Stimulated activated CD4-positive, alpha-beta T cell treated with anti-CD3 and anti-CD28 coated beads, Interleukin-2, amount 100 ng/mL, for 4 hours (primary cell): ENCODE data around the gene NR2F1-AS1.

Source experiments
- DNase-seq: peaks from one replicate; pipeline ENCODE4 v3.0.0-alpha.2; 2020; ENCODE audit warnings: low read depth

Gene NR2F1-AS1

GRCh38 chr5:93603078-93603792, 22.2 kb upstream of the NR2F1-AS1 start:
- no peak for DNase-seq

- DNase-seq = no peak
These were observed 21.4 kb upstream of the NR2F1-AS1 start for GRCh38 chr5:93602241-93603077.

GRCh38 chr5:93601802-93602155, 20.8 kb upstream of the NR2F1-AS1 start:
- DNase-seq = no peak

GRCh38 chr5:93601071-93601801, 20.2 kb upstream of the NR2F1-AS1 start:
- DNase-seq = no peak

GRCh38 chr5:93600409-93601070, 19.5 kb upstream of the NR2F1-AS1 start:
- DNase-seq = no peak

- no peak for DNase-seq
These were observed 18.5 kb upstream of the NR2F1-AS1 start for GRCh38 chr5:93599399-93600120.

- no peak for DNase-seq
These were observed 18.0 kb upstream of the NR2F1-AS1 start for GRCh38 chr5:93599001-93599379.

- no peak for DNase-seq
These were observed 17.3 kb upstream of the NR2F1-AS1 start for GRCh38 chr5:93598091-93599000.

GRCh38 chr5:93596676-93597490, 15.9 kb upstream of the NR2F1-AS1 start:
- DNase-seq = no peak

- no peak for DNase-seq
These were observed 15.3 kb upstream of the NR2F1-AS1 start for GRCh38 chr5:93596310-93596675.

- no peak for DNase-seq
These were observed 14.6 kb upstream of the NR2F1-AS1 start for GRCh38 chr5:93595420-93596147.

- no peak for DNase-seq
These were observed 13.8 kb upstream of the NR2F1-AS1 start for GRCh38 chr5:93594591-93595419.

GRCh38 chr5:93593476-93594131, 12.6 kb upstream of the NR2F1-AS1 start:
- no peak for DNase-seq

GRCh38 chr5:93592883-93593282, 11.9 kb upstream of the NR2F1-AS1 start:
- DNase-seq = no peak

GRCh38 chr5:93591323-93591945, 10.4 kb upstream of the NR2F1-AS1 start:
- DNase-seq = no peak

GRCh38 chr5:93590493-93590892, 9.5 kb upstream of the NR2F1-AS1 start:
- no peak for DNase-seq

- DNase-seq = no peak
These were observed 8.8 kb upstream of the NR2F1-AS1 start for GRCh38 chr5:93589829-93590215.
